Ecto neural progenitor cell (in vitro differentiated cells): ENCODE results near the gene LHCGR.
"Not testable (repeated sequence)": the region's sequence is repeated elsewhere in the genome, so short reads cannot be mapped to it uniquely, and the experiment has no call there.

Experiments
- DNase-seq: peaks from one replicate; pipeline ENCODE4 v3.0.0-alpha.2; 2018; ENCODE audit warnings: low spot score

Gene LHCGR

DNA sequence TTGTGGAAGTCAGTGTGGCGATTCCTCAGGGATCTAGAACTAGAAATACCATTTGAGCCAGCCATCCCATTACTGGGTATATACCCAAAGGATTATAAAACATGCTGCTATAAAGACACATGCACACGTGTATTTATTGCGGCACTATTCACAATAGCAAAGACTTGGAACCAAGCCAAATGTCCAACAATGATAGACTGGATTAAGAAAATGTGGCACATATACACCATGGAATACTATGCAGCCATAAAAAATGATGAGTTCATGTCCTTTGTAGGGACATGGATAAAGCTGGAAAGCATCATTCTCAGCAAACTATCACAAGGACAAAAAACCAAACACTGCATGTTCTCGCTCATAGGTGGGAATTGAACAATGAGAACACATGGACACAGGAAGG, 16.3 kb downstream of the LHCGR start:
- not testable (repeated sequence) for DNase-seq

- no peak for DNase-seq
Observed at GRCh38 chr2:48738806-48739205, 16.7 kb downstream of the LHCGR start.

GRCh38 chr2:48736251-48736650, 19.3 kb downstream of the LHCGR start:
- DNase-seq = no peak

DNA sequence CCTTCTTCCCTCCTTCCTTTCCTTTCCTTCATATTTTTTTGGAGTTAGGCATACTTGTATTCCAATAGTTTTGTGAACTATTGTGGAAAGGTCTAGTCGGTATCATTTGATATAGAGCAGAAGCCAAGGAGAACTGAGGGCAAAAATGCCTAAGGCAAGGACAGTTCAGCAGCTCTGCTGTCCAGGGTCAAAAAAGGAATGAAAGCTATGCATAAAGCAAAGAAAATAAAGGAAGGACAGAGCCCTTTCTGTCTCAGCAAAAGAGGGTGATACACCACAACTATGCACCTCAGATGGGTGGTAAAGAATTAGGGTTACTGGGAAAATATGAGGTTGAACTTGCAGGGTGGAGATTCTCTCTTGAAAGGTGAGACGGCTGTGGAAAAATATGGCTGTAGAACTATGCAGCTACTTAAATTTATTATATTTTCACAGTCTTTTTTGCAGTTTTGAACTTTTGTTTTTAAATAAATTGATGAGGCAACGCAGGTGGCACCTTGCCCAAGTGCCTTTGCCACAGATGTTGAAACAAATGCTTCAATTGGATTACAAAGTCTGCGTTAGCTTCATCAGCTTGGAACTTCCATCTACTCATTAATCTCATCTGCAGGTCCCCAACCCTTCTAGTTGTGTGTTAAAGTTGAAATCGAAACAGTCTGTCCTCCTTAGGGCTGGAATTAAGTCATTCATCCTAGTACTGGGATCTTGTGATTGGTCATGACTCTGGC, 20.8 kb downstream of the LHCGR start:
- DNase-seq = no peak

- DNase-seq = no peak
Observed at GRCh38 chr2:48733067-48733503, 22.4 kb downstream of the LHCGR start.

DNA sequence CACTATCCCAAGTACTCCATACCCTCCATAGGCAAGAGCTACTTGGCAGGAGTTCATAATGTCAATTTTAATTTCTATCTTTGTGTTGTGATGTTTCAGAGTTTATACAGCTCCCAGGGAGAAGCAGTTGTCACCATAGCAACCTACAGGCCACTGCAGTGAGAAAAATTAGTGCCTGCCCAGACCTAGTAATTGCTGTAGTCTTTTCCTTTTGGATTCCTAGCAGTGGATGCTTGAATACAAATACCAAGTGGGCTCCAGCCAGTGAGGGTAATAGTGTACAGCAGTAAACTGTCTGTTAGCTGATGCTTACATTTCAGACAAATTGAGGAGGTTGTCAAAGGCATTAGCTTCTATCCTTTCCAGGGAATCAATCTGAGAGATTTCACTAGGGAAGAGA, 26.7 kb downstream of the LHCGR start:
- DNase-seq = no peak

DNA sequence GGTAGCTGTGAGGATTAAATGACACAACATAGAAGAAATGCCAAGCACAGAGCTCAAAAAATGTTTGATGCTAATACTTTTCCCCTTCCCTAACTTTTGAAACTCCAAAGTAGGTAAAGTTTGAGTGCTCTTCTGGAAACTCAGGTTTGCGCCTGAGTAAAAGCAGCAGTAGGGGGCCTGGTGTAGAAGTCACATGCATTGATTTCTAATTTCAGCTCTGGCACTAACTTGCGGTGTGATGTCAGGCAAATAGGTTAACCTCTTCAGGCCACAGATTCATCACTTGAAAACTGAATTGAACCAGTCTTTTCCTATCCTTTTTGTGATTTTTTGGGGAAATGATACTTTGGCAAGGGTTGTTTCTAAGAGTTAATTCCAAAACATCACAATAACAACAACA, 27.2 kb downstream of the LHCGR start:
- no peak for DNase-seq

- DNase-seq = no peak
Observed at GRCh38 chr2:48727560-48727959, 28.0 kb downstream of the LHCGR start.

- DNase-seq = no peak
Observed at GRCh38 chr2:48725696-48726494, 29.6 kb downstream of the LHCGR start.

DNA sequence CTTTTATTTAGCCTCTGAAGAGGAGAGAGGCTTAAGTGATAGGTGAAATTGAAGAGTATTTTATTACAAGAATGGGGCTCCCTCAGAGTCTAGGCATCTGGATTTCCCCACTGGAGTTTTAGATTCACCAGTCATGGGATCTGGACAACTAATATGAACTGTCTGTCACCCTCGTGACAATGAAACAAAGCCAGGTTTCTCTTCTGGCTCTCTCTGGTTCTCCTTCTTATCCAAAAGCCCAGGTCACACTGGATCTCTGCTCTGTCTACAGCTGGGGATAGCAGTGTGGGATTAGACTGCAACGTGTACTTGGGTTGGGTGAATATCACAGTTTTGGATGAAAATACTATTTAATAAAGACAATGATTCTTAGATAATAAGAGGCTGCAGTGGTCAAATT, 31.2 kb downstream of the LHCGR start:
- DNase-seq = no peak

- DNase-seq = no peak
Observed at GRCh38 chr2:48723129-48723528, 32.4 kb downstream of the LHCGR start.

GRCh38 chr2:48722391-48722790, 33.1 kb downstream of the LHCGR start:
- DNase-seq = no peak

- DNase-seq = no peak
Observed at GRCh38 chr2:48721158-48721557, 34.4 kb downstream of the LHCGR start.

GRCh38 chr2:48719480-48720177, 35.9 kb downstream of the LHCGR start:
- DNase-seq = no peak

GRCh38 chr2:48717846-48718245, 37.7 kb downstream of the LHCGR start:
- DNase-seq = no peak

DNA sequence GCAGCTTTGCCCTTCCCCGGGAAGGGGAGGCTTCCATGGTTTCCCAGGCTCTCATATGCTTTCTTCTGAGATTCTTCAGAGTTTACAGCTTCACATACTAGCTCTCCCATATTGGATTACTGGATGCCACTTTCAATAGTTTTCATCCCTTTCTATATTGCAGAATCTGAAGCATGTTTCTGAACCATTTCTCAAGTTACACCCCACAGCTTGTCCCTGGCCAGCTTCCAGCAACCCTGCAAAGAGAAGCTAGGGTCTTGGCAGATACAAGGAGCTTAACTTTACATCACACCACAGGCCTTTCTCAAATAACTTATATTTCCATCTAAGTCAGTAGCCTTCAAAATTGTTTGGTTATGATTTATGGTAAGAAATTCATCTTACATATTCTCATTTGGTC, 39.6 kb downstream of the LHCGR start:
- DNase-seq = no peak

DNA sequence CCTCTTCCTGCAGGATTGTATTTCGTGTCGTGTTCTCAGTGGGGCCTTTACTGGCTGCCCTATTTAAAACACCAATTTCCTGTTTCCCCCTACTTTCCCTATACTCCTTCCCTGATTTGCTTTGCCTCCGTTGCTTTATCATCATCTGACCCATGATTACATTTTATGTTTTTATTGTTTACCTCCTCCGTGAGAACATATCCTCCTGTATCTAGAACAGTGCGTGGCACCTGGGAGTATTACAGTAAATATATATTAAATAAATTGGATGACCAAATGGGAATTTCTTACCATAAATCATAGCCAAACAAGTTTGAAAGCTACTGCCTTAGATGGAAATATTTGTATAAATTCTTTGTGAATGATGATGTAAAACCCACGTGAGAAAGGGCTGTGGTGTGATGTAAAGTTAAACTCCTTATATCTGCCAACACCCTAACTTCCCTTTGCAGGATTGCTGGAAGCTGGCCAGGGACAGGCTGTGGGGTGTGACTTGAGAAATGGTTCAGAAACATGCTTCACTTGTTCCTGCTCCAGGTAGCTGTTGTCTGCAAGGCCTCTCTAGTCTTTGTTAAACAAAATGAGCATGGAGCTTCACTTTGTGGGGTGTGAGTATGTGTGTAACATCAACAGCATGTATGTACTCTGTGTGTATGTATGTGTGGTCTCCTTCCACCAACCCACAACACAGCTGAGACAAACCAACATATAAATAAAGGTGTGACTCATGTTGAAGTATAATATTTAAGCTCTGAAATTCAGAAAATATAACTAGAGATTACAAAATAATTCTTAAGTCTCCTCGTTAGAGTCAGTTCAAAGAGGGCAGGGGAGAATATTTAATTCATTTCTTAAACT, 40.3 kb downstream of the LHCGR start:
- DNase-seq = no peak

GRCh38 chr2:48714245-48714644, 41.3 kb downstream of the LHCGR start:
- DNase-seq = no peak

GRCh38 chr2:48713647-48714046, 41.9 kb downstream of the LHCGR start:
- no peak for DNase-seq

- no peak for DNase-seq
Observed at GRCh38 chr2:48712151-48712550, 43.4 kb downstream of the LHCGR start.

DNA sequence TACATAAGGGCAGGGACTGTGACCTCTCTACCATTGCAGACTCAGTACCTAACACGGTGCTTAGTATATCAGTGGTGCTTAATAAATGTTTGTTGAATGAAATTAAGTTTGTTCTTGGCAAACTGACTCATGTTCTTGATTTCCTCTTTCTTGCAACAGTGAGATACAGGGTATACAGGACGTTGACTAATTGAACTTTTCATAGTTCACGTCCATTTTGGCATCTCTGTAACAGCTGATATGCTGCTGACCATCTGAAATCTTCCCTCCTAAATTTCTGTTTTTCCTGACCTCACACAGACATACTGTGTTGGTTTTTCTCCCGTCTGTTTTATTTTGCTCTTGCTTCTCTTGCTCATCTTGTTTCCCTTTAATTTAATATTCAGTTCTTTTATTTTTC, 44.2 kb downstream of the LHCGR start:
- DNase-seq = no peak
